LNCAP (cell line): ENCODE results near the gene MS4A6A.

Source experiments
- CTCF ChIP-seq: fragments of 450-650 bp; IDR thresholded peaks from 2 replicates; pipeline ENCODE4 v1.5.1; 2017; ENCODE audit warnings: mild to moderate bottlenecking

Gene MS4A6A

GRCh38 chr11:60194511-60194910 lies 11.6 kb upstream of the MS4A6A start:
- no peak for TF ChIP-seq CTCF

GRCh38 chr11:60193687-60194433 lies 11.0 kb upstream of the MS4A6A start:
- peak; percentile 78 for TF ChIP-seq CTCF

- TF ChIP-seq CTCF: no peak
Observed at GRCh38 chr11:60184824-60185511, 2.1 kb upstream of the MS4A6A start.

- TF ChIP-seq CTCF: no peak
Observed at GRCh38 chr11:60183591-60184205, 815 bp upstream of the MS4A6A start.

- no peak for TF ChIP-seq CTCF
Observed at GRCh38 chr11:60175860-60176275, 7.0 kb downstream of the MS4A6A start.

GRCh38 chr11:60172011-60172410 lies 10.9 kb downstream of the MS4A6A start:
- no peak for TF ChIP-seq CTCF

- no peak for TF ChIP-seq CTCF
Observed at GRCh38 chr11:60170566-60170965, 12.3 kb downstream of the MS4A6A start.
